Osteocyte (in vitro differentiated cells): Measurements from ENCODE around the gene PKLR. TPM values are rescaled to one million over a fixed set of nuclear protein-coding genes. Genes with fewer than 3 reads are reported as not detected.

ENCODE experiments used
- DNase-seq: peaks from one replicate; pipeline ENCODE4 v3.0.0; 2021; ENCODE audit warnings: mixed read lengths; ENCODE audit not compliant: unreplicated experiment; ENCODE audit errors: extremely low spot score
- H3K27ac Mint-ChIP-seq: one replicate; pipeline ENCODE4 v1.8.0; 2021; ENCODE audit warnings: mild to moderate bottlenecking, mixed read lengths; ENCODE audit not compliant: unreplicated experiment
- H3K27me3 Mint-ChIP-seq: one replicate; pipeline ENCODE4 v1.8.0; 2021; ENCODE audit warnings: mixed read lengths; ENCODE audit not compliant: unreplicated experiment
- H3K36me3 Mint-ChIP-seq: one replicate; pipeline ENCODE4 v1.8.0; 2021; ENCODE audit warnings: mixed read lengths; ENCODE audit not compliant: unreplicated experiment
- H3K4me1 Mint-ChIP-seq: one replicate; pipeline ENCODE4 v1.8.0; 2021; ENCODE audit warnings: mixed read lengths; ENCODE audit not compliant: unreplicated experiment
- H3K4me3 Mint-ChIP-seq: one replicate; pipeline ENCODE4 v1.8.0; 2021; ENCODE audit warnings: mild to moderate bottlenecking, moderate library complexity, mixed read lengths; ENCODE audit not compliant: unreplicated experiment
- H3K9me3 Mint-ChIP-seq: one replicate; pipeline ENCODE4 v1.8.0; 2021; ENCODE audit warnings: mixed read lengths; ENCODE audit not compliant: unreplicated experiment
- CTCF ChIP-seq: fragments of 200-600 bp; sonication (generic); IDR thresholded peaks from 2 replicates; pipeline ENCODE4 v1.5.0; 2021; ENCODE audit warnings: antibody characterized with exemption, mild to moderate bottlenecking, moderate library complexity
- total RNA-seq: library from RNA; stranded (reverse); gene quantifications from 2 replicates; pipeline ENCODE4 v1.2.1, GENCODE V29; 2021

The PKLR gene
- total RNA-seq, 1 donor from 2014 or later, result not detected

GRCh38 chr1:155307247-155307740 lies 6.1 kb upstream of the PKLR start:
- no peaks in the 10 kb centered on the region for H3K27me3 Mint-ChIP-seq
- H3K4me1 Mint-ChIP-seq, result peaks cover 26% of the 10 kb centered on the region
- DNase-seq, result no peak
- no peaks in the 10 kb centered on the region for H3K9me3 Mint-ChIP-seq
- peak overlapping the region; percentile 94 for H3K27ac Mint-ChIP-seq
- H3K4me3 Mint-ChIP-seq, result peak overlapping the region; percentile 18
- no peaks in the 10 kb centered on the region for H3K36me3 Mint-ChIP-seq
- peak; percentile 40 for TF ChIP-seq CTCF

- H3K36me3 Mint-ChIP-seq, result no peaks in the 10 kb centered on the region
- no peak for TF ChIP-seq CTCF
- no peak overlapping the region for H3K4me3 Mint-ChIP-seq
- no peak overlapping the region for H3K27ac Mint-ChIP-seq
- no peaks in the 10 kb centered on the region for H3K9me3 Mint-ChIP-seq
- no peak for DNase-seq
- peaks cover 23% of the 10 kb centered on the region for H3K4me1 Mint-ChIP-seq
- H3K27me3 Mint-ChIP-seq, result no peaks in the 10 kb centered on the region
Measured at GRCh38 chr1:155305881-155306391, 4.7 kb upstream of the PKLR start.

GRCh38 chr1:155304558-155305063 lies 3.4 kb upstream of the PKLR start:
- no peaks in the 10 kb centered on the region for H3K9me3 Mint-ChIP-seq
- DNase-seq, result no peak
- H3K36me3 Mint-ChIP-seq, result no peaks in the 10 kb centered on the region
- H3K27ac Mint-ChIP-seq, result no peak overlapping the region
- H3K27me3 Mint-ChIP-seq, result no peaks in the 10 kb centered on the region
- TF ChIP-seq CTCF, result no peak
- H3K4me3 Mint-ChIP-seq, result no peak overlapping the region
- peaks cover 12% of the 10 kb centered on the region for H3K4me1 Mint-ChIP-seq

- no peak overlapping the region for H3K4me3 Mint-ChIP-seq
Measured at GRCh38 chr1:155300553-155301329, 497 bp downstream of the PKLR start.

More at GRCh38 chr1:155300553-155301329, 497 bp downstream of the PKLR start:
- Mint-ChIP-seq H3K4me1 (peaks cover 2% of the 10 kb centered on the region), H3K27ac (no peak overlapping the region), H3K9me3 (no peaks in the 10 kb centered on the region), H3K36me3 (no peaks in the 10 kb centered on the region), H3K27me3 (peaks cover 16% of the 10 kb centered on the region)
- no peak for TF ChIP-seq CTCF
- no peak for DNase-seq
